NT2/D1 (cell line): ENCODE data around the gene SLC22A2.

ENCODE experiments used
- DNase-seq: peaks from one replicate; pipeline ENCODE4 v3.0.0-alpha.2; 2011; ENCODE audit warnings: low read depth, low spot score
- H3K27me3 ChIP-seq: 2 replicates; pipeline ENCODE4 v1.6.0; 2011; ENCODE audit warnings: mild to moderate bottlenecking; ENCODE audit not compliant: insufficient read length, insufficient read depth
- H3K36me3 ChIP-seq: 2 replicates; pipeline ENCODE4 v1.6.1; 2011; ENCODE audit warnings: mild to moderate bottlenecking, low read length, mixed read lengths; ENCODE audit not compliant: insufficient read depth, insufficient read length
- H3K4me1 ChIP-seq: 2 replicates; pipeline ENCODE4 v1.5.1; 2011; ENCODE audit not compliant: insufficient read depth, insufficient read length
- H3K4me3 ChIP-seq: 2 replicates; pipeline ENCODE4 v1.5.1; 2011; ENCODE audit warnings: low read depth; ENCODE audit not compliant: insufficient read length
- H3K9ac ChIP-seq: 2 replicates; pipeline ENCODE4 v1.6.0; 2011; ENCODE audit warnings: low read depth; ENCODE audit not compliant: insufficient read length
- H3K9me3 ChIP-seq: 2 replicates; pipeline ENCODE4 v1.5.1; 2011; ENCODE audit warnings: mild to moderate bottlenecking, low read length; ENCODE audit not compliant: insufficient read depth
- SUZ12 ChIP-seq: IDR thresholded peaks from 2 replicates; pipeline ENCODE4 v1.6.1; 2011; ENCODE audit not compliant: insufficient read length, insufficient read depth; ENCODE audit errors: extremely low read depth
- YY1 ChIP-seq: IDR thresholded peaks from 2 replicates; pipeline ENCODE4 v1.6.1; 2011; ENCODE audit not compliant: insufficient read length, insufficient read depth
- ZNF274 ChIP-seq: IDR thresholded peaks from 2 replicates; pipeline ENCODE4 v1.6.1; 2011; ENCODE audit warnings: mild to moderate bottlenecking, low read depth, low read length

The SLC22A2 gene

DNA sequence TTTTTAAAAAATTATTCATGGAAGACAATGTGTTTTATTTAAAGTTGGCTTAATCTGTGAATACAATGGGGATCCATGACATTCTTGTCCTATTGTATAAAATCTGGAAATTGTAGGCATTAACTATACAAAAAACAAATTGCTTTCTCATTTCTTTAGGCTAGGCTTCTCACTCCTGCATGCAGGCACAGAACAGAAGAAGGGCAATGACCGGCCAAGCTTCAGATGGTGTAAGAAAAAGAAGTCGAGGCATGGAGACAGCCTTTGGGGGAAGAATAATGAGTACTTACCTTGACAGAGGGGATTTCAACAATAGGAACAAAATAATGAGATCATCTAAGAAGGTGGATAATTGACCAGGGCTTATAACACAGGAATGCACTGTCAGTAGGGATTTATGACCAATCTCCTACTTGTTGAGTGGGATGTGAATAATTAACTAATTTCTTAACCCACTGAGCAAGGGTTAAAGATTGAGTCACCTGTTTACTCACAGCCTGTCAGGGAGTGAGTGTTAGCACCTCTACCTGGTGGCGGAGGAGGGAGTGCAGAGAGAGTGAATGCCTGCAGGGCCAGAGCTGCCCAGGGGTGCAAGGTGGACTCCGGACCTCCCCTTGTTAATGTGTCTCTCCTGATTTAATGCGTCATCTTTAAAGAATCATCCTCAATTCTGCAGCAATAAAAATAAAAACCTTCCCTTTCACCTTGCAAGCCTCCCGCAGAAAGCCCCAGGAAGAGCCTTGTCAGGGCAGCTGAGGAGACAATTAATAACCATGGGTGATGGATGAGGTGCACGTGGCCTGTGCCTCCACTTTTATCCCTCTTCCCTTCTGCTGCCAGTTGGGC is 3.9 kb downstream of the SLC22A2 start:
- no peaks in the 10 kb centered on the region for H3K36me3 ChIP-seq
- DNase-seq: no peak
- no peaks in the 10 kb centered on the region for H3K9me3 ChIP-seq
- no peak overlapping the region for H3K4me3 ChIP-seq
- H3K4me1 ChIP-seq: peaks cover under 1% of the 10 kb centered on the region
- TF ChIP-seq YY1: no peak
- TF ChIP-seq ZNF274: no peak
- no peak for TF ChIP-seq SUZ12
- H3K9ac ChIP-seq: no peak overlapping the region
- H3K27me3 ChIP-seq: no peaks in the 10 kb centered on the region

DNA sequence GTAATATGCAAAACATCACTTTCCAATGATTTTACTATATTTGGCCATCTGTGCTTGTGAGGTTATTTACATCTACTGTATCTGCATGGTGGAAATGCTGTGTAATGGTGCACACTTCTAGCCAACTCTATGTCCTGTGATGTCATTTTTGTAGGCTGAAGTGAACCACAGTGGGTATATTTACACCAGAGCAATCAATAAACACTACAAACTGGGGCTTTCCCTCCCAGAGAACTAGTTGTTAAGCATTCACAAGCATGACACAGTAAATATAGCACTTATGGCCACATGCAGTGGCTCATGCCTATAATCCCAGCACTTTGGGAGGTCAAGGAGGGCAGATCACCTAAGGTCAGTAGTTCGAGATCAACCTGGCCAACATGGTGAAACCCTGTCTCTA is 4.9 kb downstream of the SLC22A2 start:
- H3K4me1 ChIP-seq: no peaks in the 10 kb centered on the region
- H3K36me3 ChIP-seq: no peaks in the 10 kb centered on the region
- H3K9me3 ChIP-seq: no peaks in the 10 kb centered on the region
- no peak overlapping the region for H3K9ac ChIP-seq
- DNase-seq: no peak
- no peaks in the 10 kb centered on the region for H3K27me3 ChIP-seq
- H3K4me3 ChIP-seq: no peak overlapping the region
- no peak for TF ChIP-seq ZNF274
- TF ChIP-seq SUZ12: no peak
- TF ChIP-seq YY1: no peak

- no peaks in the 10 kb centered on the region for H3K4me1 ChIP-seq
- TF ChIP-seq ZNF274 (no peak), SUZ12 (no peak), YY1 (no peak)
- no peaks in the 10 kb centered on the region for H3K36me3 ChIP-seq
- H3K9me3 ChIP-seq: no peaks in the 10 kb centered on the region
- H3K4me3 ChIP-seq: no peak overlapping the region
- no peak for DNase-seq
- no peaks in the 10 kb centered on the region for H3K27me3 ChIP-seq
- H3K9ac ChIP-seq: no peak overlapping the region
Measured at GRCh38 chr6:160253292-160253691, 5.3 kb downstream of the SLC22A2 start.

DNA sequence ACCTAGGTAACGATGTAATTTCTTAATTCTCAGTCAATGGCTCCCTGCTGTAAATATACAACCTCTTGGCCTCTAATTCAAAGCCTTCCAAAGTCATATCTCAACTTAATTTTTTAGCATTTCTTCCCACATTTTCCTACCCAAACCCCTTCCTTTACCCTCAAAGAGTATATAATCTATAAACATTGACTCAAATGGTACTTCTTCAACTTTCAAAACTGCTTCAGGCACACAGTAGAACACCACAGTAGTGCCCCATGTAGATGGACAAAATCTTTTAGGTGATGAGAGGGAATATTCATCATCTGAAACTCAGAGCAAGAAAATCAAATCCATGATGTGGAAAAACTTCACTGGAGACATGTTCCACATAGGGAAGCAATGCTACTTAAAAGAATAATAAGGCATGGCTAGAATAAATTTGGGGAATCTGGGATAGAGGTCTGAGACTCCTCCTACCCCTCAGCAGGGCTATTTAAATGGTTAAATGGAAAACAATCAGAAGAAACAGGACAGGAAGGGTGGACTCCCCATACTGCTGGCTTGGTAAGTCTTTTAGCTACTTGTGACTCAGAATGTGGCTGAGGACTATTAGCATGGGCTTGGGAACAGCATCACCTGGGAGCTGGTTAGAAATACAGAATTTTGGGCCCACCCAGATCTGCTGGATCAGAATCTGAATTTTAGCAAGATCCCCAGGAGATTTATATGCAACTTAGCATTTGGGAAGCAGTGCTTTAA is 6.4 kb downstream of the SLC22A2 start:
- TF ChIP-seq YY1: no peak
- no peak for TF ChIP-seq SUZ12
- Histone ChIP-seq H3K9ac (no peak overlapping the region), H3K27me3 (no peaks in the 10 kb centered on the region), H3K4me3 (no peak overlapping the region), H3K9me3 (no peaks in the 10 kb centered on the region), H3K36me3 (no peaks in the 10 kb centered on the region), H3K4me1 (peaks cover 4% of the 10 kb centered on the region)
- DNase-seq: no peak

GRCh38 chr6:160249671-160250070 is 8.9 kb downstream of the SLC22A2 start:
- no peaks in the 10 kb centered on the region for H3K27me3 ChIP-seq
- DNase-seq: no peak
- TF ChIP-seq SUZ12 (no peak), ZNF274 (no peak), YY1 (no peak)
- H3K4me3 ChIP-seq: no peak overlapping the region
- H3K9me3 ChIP-seq: no peaks in the 10 kb centered on the region
- peaks cover 4% of the 10 kb centered on the region for H3K4me1 ChIP-seq
- H3K9ac ChIP-seq: no peak overlapping the region
- H3K36me3 ChIP-seq: no peaks in the 10 kb centered on the region

DNA sequence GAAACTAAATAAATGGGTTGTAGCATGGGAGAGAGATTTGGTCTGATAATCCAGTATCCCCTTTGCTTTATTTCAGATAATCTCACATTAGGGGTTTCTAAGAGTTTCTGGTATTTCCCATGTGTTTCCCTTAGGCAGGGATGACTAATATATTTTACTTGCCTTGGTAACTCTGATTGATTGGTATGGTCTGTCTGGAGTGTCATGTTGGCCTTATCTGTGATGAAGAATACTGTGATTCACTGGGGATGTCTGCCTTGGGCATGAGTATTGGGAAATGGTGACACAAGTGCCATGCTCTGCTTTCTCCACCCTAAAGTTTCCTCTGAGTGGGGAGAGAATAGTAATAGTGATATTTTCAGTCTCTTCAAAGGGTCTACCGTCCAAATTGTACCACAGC is 10.1 kb downstream of the SLC22A2 start:
- no peak for TF ChIP-seq ZNF274
- TF ChIP-seq SUZ12: no peak
- no peak for TF ChIP-seq YY1
- H3K9ac ChIP-seq: no peak overlapping the region
- no peaks in the 10 kb centered on the region for H3K36me3 ChIP-seq
- no peak overlapping the region for H3K4me3 ChIP-seq
- no peaks in the 10 kb centered on the region for H3K27me3 ChIP-seq
- DNase-seq: no peak
- H3K9me3 ChIP-seq: no peaks in the 10 kb centered on the region
- peaks cover 4% of the 10 kb centered on the region for H3K4me1 ChIP-seq

DNA sequence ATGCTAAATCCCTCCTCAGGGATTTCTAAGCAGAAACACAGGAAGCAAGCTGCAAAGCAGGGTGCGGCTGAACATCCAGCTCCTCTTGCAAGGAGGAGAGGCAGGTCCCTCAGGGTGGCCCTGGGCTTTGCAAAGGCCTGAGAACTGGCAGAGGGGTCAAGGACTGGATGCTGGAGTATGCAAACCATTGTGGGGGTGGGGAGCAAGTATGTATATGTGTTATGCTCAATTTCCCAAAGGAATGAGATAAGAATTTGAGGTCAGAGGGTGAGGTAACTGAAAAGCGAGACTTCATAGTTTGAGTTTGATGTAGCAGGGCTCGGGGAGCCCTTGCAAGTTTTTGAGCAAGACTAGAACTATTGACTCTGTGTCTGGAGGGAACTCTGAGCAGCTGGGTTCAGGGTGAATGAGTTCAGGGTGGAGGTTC is 11.2 kb downstream of the SLC22A2 start:
- no peak for TF ChIP-seq YY1
- TF ChIP-seq SUZ12: no peak
- no peak for TF ChIP-seq ZNF274
- DNase-seq: no peak
- H3K27me3 ChIP-seq: no peaks in the 10 kb centered on the region
- H3K36me3 ChIP-seq: no peaks in the 10 kb centered on the region
- peaks cover 4% of the 10 kb centered on the region for H3K4me1 ChIP-seq
- H3K4me3 ChIP-seq: no peak overlapping the region
- no peak overlapping the region for H3K9ac ChIP-seq
- no peaks in the 10 kb centered on the region for H3K9me3 ChIP-seq
